DMS53 (cell line): ENCODE results near the gene TTLL4.

Source experiments
- DNase-seq: peaks from one replicate; lab custom pipeline; 2025; lab: John Stamatoyannopoulos, UW

Gene TTLL4

GRCh38 chr2:218710687-218711549 is at the start of gene TTLL4:
TTLL4 (plus strand) TSS chr2:218710835; CDS start chr2:218737677, 26,842 bp downstream.
- DNase-seq, result peak; percentile 97

GRCh38 chr2:218662377-218662776 is 48.3 kb upstream of the TTLL4 start:
- no peak for DNase-seq

GRCh38 chr2:218662827-218663226 is 47.8 kb upstream of the TTLL4 start:
- no peak for DNase-seq

GRCh38 chr2:218663901-218664300 is 46.7 kb upstream of the TTLL4 start:
- no peak for DNase-seq

- DNase-seq, result no peak
Measured at GRCh38 chr2:218664653-218665052, 46.0 kb upstream of the TTLL4 start.

GRCh38 chr2:218671097-218671653 is 39.5 kb upstream of the TTLL4 start:
- DNase-seq, result peak; percentile 39

- DNase-seq, result peak; percentile 92
Measured at GRCh38 chr2:218671654-218672566, 38.7 kb upstream of the TTLL4 start, which contains the start of the genes RNF25 and STK36. RNF25 (minus strand) TSS chr2:218672002; CDS start chr2:218671970, 32 bp downstream. STK36 (plus strand) TSS chr2:218672086; CDS start chr2:218672830, 744 bp downstream.

- no peak for DNase-seq
Measured at GRCh38 chr2:218679119-218679518, 31.5 kb upstream of the TTLL4 start.

- DNase-seq, result no peak
Measured at GRCh38 chr2:218680061-218680460, 30.6 kb upstream of the TTLL4 start.

GRCh38 chr2:218687400-218688060 is 23.1 kb upstream of the TTLL4 start:
- peak; percentile 83 for DNase-seq

- no peak for DNase-seq
Measured at GRCh38 chr2:218691234-218691633, 19.4 kb upstream of the TTLL4 start.

- DNase-seq, result no peak
Measured at GRCh38 chr2:218694405-218695145, 16.1 kb upstream of the TTLL4 start.

GRCh38 chr2:218698885-218699284 is 11.8 kb upstream of the TTLL4 start:
- DNase-seq, result no peak

GRCh38 chr2:218701806-218702205 is 8.8 kb upstream of the TTLL4 start:
- no peak for DNase-seq

GRCh38 chr2:218703341-218703740 is 7.3 kb upstream of the TTLL4 start:
- DNase-seq, result no peak

- DNase-seq, result no peak
Measured at GRCh38 chr2:218708086-218708485, 2.5 kb upstream of the TTLL4 start.

GRCh38 chr2:218709908-218710307 is 727 bp upstream of the TTLL4 start:
- DNase-seq, result no peak

GRCh38 chr2:218710334-218710686 is 325 bp upstream of the TTLL4 start:
- no peak for DNase-seq

- peak; percentile 10 for DNase-seq
Measured at GRCh38 chr2:218711550-218711929, 905 bp downstream of the TTLL4 start.

- DNase-seq, result no peak
Measured at GRCh38 chr2:218713922-218714321, 3.3 kb downstream of the TTLL4 start.

GRCh38 chr2:218716070-218716469 is 5.4 kb downstream of the TTLL4 start:
- DNase-seq, result no peak
